ENCODE measurements around the gene RPP30. TPM values are rescaled to one million over a fixed set of nuclear protein-coding genes. Genes with fewer than 3 reads are reported as not detected.

The RPP30 gene
- total RNA-seq, 1 experiment from 2014 or later, result 56.8 TPM

GRCh38 chr10:90917238-90917967 is 45.6 kb downstream of the RPP30 start:
- no peaks in the 10 kb centered on the region for H3K9me2 ChIP-seq (ENCODE audit: insufficient read depth)
- H3K27ac ChIP-seq (ENCODE audit: low read depth, low read length), result no peak overlapping the region
- H3K4me1 ChIP-seq (ENCODE audit: control insufficient read depth in 1 of 2, insufficient read depth in 2 of 2, low read length in 2 of 2), result peaks cover 9 to 12% of the 10 kb centered on the region in 2 experiments
- H3K36me3 ChIP-seq (ENCODE audit: control insufficient read depth in 1 of 2, insufficient read depth in 2 of 2, low read length in 2 of 2), result no peaks in the 10 kb centered on the region
- POLR2A ChIA-PET, result no interaction called here
- no TSS peak for BruUV-seq (replicated peaks)
- no peak overlapping the region for H3K9ac ChIP-seq (ENCODE audit: low read length)
- intact Hi-C loops (cut with micrococcal nuclease), result loop anchor here (10.0 kb wide), 1 partner anchor 717 kb away; the partner anchor contains the start of gene PPP1R3C
- H2AFZ ChIP-seq (ENCODE audit: low read depth, low read length, poor library complexity, severe bottlenecking), result no peak overlapping the region
- no peak for DNase-seq (ENCODE audit: low read depth, low spot score)
- H3K4me2 ChIP-seq (ENCODE audit: low read length), result no peak overlapping the region
- H3K9me3 ChIP-seq (ENCODE audit: control insufficient read depth in 1 of 2, insufficient read depth in 1 of 2, low read depth in 1 of 2, low read length in 2 of 2), result no peaks in the 10 kb centered on the region
- H4K20me1 ChIP-seq (ENCODE audit: insufficient read depth), result no peaks in the 10 kb centered on the region
- CTCF ChIA-PET, result no interaction called here
- TF ChIP-seq MAX (IDR thresholded peaks at IDR 0.05), result no peak
- TF ChIP-seq YY1 (IDR thresholded peaks at IDR 0.05; ENCODE audit: extremely low read depth, insufficient replicate concordance, low read depth, low read length), result no peak
- no peak for TF ChIP-seq ELF1 (IDR thresholded peaks at IDR 0.05; ENCODE audit: borderline replicate concordance, low read depth)
- TF ChIP-seq EZH2phosphoT487 (IDR thresholded peaks at IDR 0.05; ENCODE audit: borderline replicate concordance), result no peak
- no peak for TF ChIP-seq CTCF (IDR thresholded peaks at IDR 0.05 in 2 of 3, conservative IDR thresholded peaks at IDR 0.05 in 1 of 3; ENCODE audit: borderline replicate concordance in 1 of 3, insufficient read depth in 1 of 3, low read depth in 2 of 3, low read length in 2 of 3)
- TF ChIP-seq SIN3A (IDR thresholded peaks at IDR 0.05; ENCODE audit: low read depth), result no peak
- TF ChIP-seq CEBPB (IDR thresholded peaks at IDR 0.05; ENCODE audit: low read depth), result no peak
- TF ChIP-seq FOSL1 (IDR thresholded peaks at IDR 0.05; ENCODE audit: low read depth), result no peak
- no peak for TF ChIP-seq ATF3 (IDR thresholded peaks at IDR 0.05)
- no peak for TF ChIP-seq CBX3 (IDR thresholded peaks at IDR 0.05; ENCODE audit: low read depth)
- no peak for TF ChIP-seq RAD21 (IDR thresholded peaks at IDR 0.05; ENCODE audit: low read depth)
- no peak for TF ChIP-seq TCF7L2 (IDR thresholded peaks at IDR 0.05; ENCODE audit: borderline replicate concordance, extremely low read depth, insufficient read depth, insufficient read length)
- TF ChIP-seq REST (IDR thresholded peaks at IDR 0.05; ENCODE audit: low read depth), result no peak
- no peak for TF ChIP-seq EZH2 (IDR thresholded peaks at IDR 0.05)
- TF ChIP-seq ZFX (IDR thresholded peaks at IDR 0.05), result no peak
- TF ChIP-seq ZBTB33 (IDR thresholded peaks at IDR 0.05; ENCODE audit: extremely low read depth, insufficient replicate concordance, low read length), result no peak
- no peak for TF ChIP-seq EGR1 (IDR thresholded peaks at IDR 0.05; ENCODE audit: low read depth)
- TF ChIP-seq POLR2A (IDR thresholded peaks at IDR 0.05; ENCODE audit: borderline replicate concordance, extremely low read depth, insufficient read depth, insufficient read length), result no peak
- H3K27me3 ChIP-seq (ENCODE audit: insufficient read depth, low read length), result no peaks in the 10 kb centered on the region
- no peak overlapping the region for H3K4me3 ChIP-seq (replicated peaks in 1 of 2; ENCODE audit: low read depth in 1 of 2, low read length in 2 of 2)
- no peaks in the 10 kb centered on the region for H3K79me2 ChIP-seq (ENCODE audit: insufficient read depth, low read length)
- no peak for ATAC-seq
- RAD21 ChIA-PET (ENCODE audit: low non-redundant PET in 1 of 2, low total read pairs in 2 of 2, uncharacterized antibody in 2 of 2, unreplicated experiment in 2 of 2), result no interaction called here

All from HCT116 (cell line).